Erythroblast (primary cell): ENCODE results near the gene SLC36A1.

Experiments used
- GATA1 ChIP-seq: IDR thresholded peaks from 2 replicates; pipeline ENCODE4 v1.6.1; 2011; ENCODE audit warnings: low read depth, mild to moderate bottlenecking, control low read depth, low read length, moderate library complexity
- POLR2A ChIP-seq: IDR thresholded peaks from 2 replicates; pipeline ENCODE4 v1.6.1; 2011; ENCODE audit warnings: mild to moderate bottlenecking, low read length

- no peak for TF ChIP-seq POLR2A
- TF ChIP-seq GATA1: no peak
These were observed 27.4 kb downstream of the SLC36A1 start for GRCh38 chr5:151474799-151475198.
